ENCODE measurements around the gene ENHO. TPM values are rescaled to one million over a fixed set of nuclear protein-coding genes. Genes with fewer than 3 reads are reported as not detected.

The ENHO gene
- total and polyA plus RNA-seq, 2 donors (not counting 1 experiment from before 2014, with no cell fraction given) = not detected

DNA sequence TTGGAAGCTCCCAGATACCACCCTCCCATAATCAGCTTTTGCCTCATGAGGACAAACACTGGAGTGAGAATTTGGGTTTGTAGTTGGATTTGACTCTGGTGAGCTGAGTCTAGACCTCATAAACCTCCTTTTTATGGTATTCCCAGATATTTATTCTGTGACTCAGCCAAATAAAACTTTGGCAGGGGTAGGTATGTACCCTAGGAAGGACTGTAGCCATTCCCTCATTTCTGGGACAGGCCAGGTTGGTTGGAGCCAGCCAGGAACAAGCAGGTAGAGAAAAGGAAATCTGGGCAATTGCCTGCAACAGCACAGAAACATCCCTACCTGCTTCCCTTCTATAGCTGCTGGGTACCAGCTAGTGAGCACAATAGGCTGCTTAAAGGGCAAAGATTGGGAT is 19.4 kb downstream of the ENHO start:
- no peak overlapping the region for H3K27ac ChIP-seq (ENCODE audit: low read length in 2 of 2)
- H3K9ac ChIP-seq (ENCODE audit: low read length) = no peak overlapping the region
- H3K4me1 ChIP-seq (ENCODE audit: control insufficient read depth in 2 of 2, insufficient read depth in 2 of 2, low read length in 2 of 2) = peaks cover 0 to 3% of the 10 kb centered on the region in 2 donors
- H4K20me1 ChIP-seq (ENCODE audit: control insufficient read depth, insufficient read depth, low read length, poor library complexity, severe bottlenecking) = no peaks in the 10 kb centered on the region
- Mint-ChIP-seq H3K27ac (no peak overlapping the region), H3K27me3 (peaks cover 38% of the 10 kb centered on the region), H3K4me3 (no peak overlapping the region), H3K4me1 (no peaks in the 10 kb centered on the region), H3K9me3 (ENCODE audit: insufficient read depth) (no peaks in the 10 kb centered on the region)
- H3K4me2 ChIP-seq (replicated peaks; ENCODE audit: low read depth, low read length, poor library complexity, severe bottlenecking) = no peak overlapping the region
- H3K36me3 ChIP-seq (replicated peaks in 1 of 2; ENCODE audit: control extremely low read depth in 1 of 2, control insufficient read depth in 1 of 2, extremely low read depth in 1 of 2, insufficient read depth in 2 of 2, low read length in 1 of 2) = no peaks in the 10 kb centered on the region
- DNase-seq (no peak), ATAC-seq (ENCODE audit: low read depth) (no peak)
- intact Hi-C loops (cut with micrococcal nuclease) = loop anchor here (5.0 kb wide), 2 partner anchors 46 to 491 kb away; partner anchors contain the start of genes DNAI1 and FAM219A
- H3K4me3 ChIP-seq (ENCODE audit: control extremely low read depth in 1 of 5, extremely low read depth in 1 of 5, insufficient read depth in 1 of 5, low read depth in 2 of 5, low read length in 4 of 5) = no peak overlapping the region
- TF ChIP-seq, protein P1, sequence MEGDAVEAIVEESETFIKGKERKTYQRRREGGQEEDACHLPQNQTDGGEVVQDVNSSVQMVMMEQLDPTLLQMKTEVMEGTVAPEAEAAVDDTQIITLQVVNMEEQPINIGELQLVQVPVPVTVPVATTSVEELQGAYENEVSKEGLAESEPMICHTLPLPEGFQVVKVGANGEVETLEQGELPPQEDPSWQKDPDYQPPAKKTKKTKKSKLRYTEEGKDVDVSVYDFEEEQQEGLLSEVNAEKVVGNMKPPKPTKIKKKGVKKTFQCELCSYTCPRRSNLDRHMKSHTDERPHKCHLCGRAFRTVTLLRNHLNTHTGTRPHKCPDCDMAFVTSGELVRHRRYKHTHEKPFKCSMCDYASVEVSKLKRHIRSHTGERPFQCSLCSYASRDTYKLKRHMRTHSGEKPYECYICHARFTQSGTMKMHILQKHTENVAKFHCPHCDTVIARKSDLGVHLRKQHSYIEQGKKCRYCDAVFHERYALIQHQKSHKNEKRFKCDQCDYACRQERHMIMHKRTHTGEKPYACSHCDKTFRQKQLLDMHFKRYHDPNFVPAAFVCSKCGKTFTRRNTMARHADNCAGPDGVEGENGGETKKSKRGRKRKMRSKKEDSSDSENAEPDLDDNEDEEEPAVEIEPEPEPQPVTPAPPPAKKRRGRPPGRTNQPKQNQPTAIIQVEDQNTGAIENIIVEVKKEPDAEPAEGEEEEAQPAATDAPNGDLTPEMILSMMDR (IDR thresholded peaks at IDR 0.05) = no peak
- TF ChIP-seq EZH2 (IDR thresholded peaks at IDR 0.05; ENCODE audit: borderline replicate concordance, insufficient read depth, low read depth, low read length, poor library complexity, severe bottlenecking) = no peak
- H3K9me3 ChIP-seq (ENCODE audit: control extremely low read depth in 1 of 3, control insufficient read depth in 2 of 3, insufficient read depth in 1 of 3, low read length in 2 of 3) = no peaks in the 10 kb centered on the region
- ChIA-PET POLR2A (no interaction called here), CTCF (interaction anchor here (0.6 to 5.0 kb wide), 10 partner anchors 9 to 880 kb away, joined by 3 to 43 read pairs (median 12); no protein-coding TSS in a partner anchor)
- peaks cover 0 to 6% (median 3%) of the 10 kb centered on the region in 4 experiments for H3K27me3 ChIP-seq (replicated peaks in 1 of 4; ENCODE audit: control extremely low read depth in 1 of 4, control insufficient read depth in 3 of 4, insufficient read depth in 4 of 4, low read length in 3 of 4)
- H3K79me2 ChIP-seq (ENCODE audit: control insufficient read depth, insufficient read depth, low read length) = no peaks in the 10 kb centered on the region
- no peak overlapping the region for H2AFZ ChIP-seq (ENCODE audit: insufficient read depth, low read depth, low read length, poor library complexity, severe bottlenecking)

DNA sequence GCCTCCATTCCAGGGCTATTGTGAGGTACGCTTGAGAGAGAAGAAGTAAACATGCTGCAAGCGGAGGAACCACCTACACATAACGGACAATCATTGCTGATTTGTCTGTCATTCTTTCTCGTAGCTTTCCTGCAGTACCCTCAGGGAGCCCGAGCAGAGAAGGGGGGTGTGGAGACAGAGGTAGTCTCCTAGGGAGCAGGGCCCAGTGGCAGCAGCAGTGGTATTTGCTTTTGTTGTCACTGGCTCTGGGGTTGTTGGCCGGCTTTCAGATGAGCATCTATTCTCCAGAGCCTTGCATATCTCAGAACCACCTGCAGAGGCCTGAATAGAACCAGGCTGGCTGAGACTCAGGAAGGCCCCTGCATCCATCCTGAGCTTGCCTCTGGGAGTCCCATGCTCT is 19.9 kb downstream of the ENHO start:
- Histone ChIP-seq H3K4me1 (ENCODE audit: control insufficient read depth in 2 of 2, insufficient read depth in 2 of 2, low read length in 2 of 2) (peaks cover 0 to 3% of the 10 kb centered on the region in 2 donors), H3K9me3 (ENCODE audit: control extremely low read depth in 1 of 3, control insufficient read depth in 2 of 3, insufficient read depth in 1 of 3, low read length in 2 of 3) (no peaks in the 10 kb centered on the region), H3K4me2 (replicated peaks; ENCODE audit: low read depth, low read length, poor library complexity, severe bottlenecking) (no peak overlapping the region), H3K9ac (ENCODE audit: low read length) (no peak overlapping the region), H3K79me2 (ENCODE audit: control insufficient read depth, insufficient read depth, low read length) (no peaks in the 10 kb centered on the region), H3K27me3 (replicated peaks in 1 of 4; ENCODE audit: control extremely low read depth in 1 of 4, control insufficient read depth in 3 of 4, insufficient read depth in 4 of 4, low read length in 3 of 4) (peaks cover 0 to 6% (median 3%) of the 10 kb centered on the region in 4 experiments), H3K4me3 (ENCODE audit: control extremely low read depth in 1 of 5, extremely low read depth in 1 of 5, insufficient read depth in 1 of 5, low read depth in 2 of 5, low read length in 4 of 5) (no peak overlapping the region), H3K27ac (ENCODE audit: low read length in 2 of 2) (no peak overlapping the region), H3K36me3 (replicated peaks in 1 of 2; ENCODE audit: control extremely low read depth in 1 of 2, control insufficient read depth in 1 of 2, extremely low read depth in 1 of 2, insufficient read depth in 2 of 2, low read length in 1 of 2) (no peaks in the 10 kb centered on the region), H4K20me1 (ENCODE audit: control insufficient read depth, insufficient read depth, low read length, poor library complexity, severe bottlenecking) (no peaks in the 10 kb centered on the region), H2AFZ (ENCODE audit: insufficient read depth, low read depth, low read length, poor library complexity, severe bottlenecking) (no peak overlapping the region)
- Mint-ChIP-seq H3K9me3 (ENCODE audit: insufficient read depth) (no peaks in the 10 kb centered on the region), H3K27me3 (peaks cover 38% of the 10 kb centered on the region), H3K4me3 (no peak overlapping the region), H3K27ac (no peak overlapping the region), H3K4me1 (no peaks in the 10 kb centered on the region)
- WGBS (ENCODE audit: insufficient coverage) = 92% methylated on average over 4 of the region's 6 CpGs
- POLR2A ChIA-PET = no interaction called here
- intact Hi-C loops (cut with micrococcal nuclease) = loop anchor here (5.0 kb wide), 2 partner anchors 46 to 491 kb away; partner anchors contain the start of genes DNAI1 and FAM219A
- DNase-seq (no peak), ATAC-seq (ENCODE audit: low read depth) (no peak)
- no peak for TF ChIP-seq EZH2 (IDR thresholded peaks at IDR 0.05; ENCODE audit: borderline replicate concordance, insufficient read depth, low read depth, low read length, poor library complexity, severe bottlenecking)
- TF ChIP-seq, protein P1 (IDR thresholded peaks at IDR 0.05) = no peak
- CTCF ChIA-PET = interaction anchor here (0.6 to 5.0 kb wide), 11 partner anchors 10 to 879 kb away, joined by 3 to 43 read pairs (median 9); no protein-coding TSS in a partner anchor

Measured in B cell (primary cell).